Endothelial cell of umbilical vein (primary cell): ENCODE data around the gene FZD7. TPM values are rescaled to one million over a fixed set of nuclear protein-coding genes. Genes with fewer than 3 reads are reported as not detected.

Experiments used
- BruUV-seq: library from RNA; stranded (reverse); fragments of 400-500 nt; replicated peaks from 2 replicates; lab custom pipeline; 2021; lab: Mats Ljungman, UMichigan
- CTCF ChIA-PET: fragments of 300-600, 350-600 bp; sonication (Branson Sonifier 250); formaldehyde crosslinking; loops from one replicate; lab custom pipeline; 2021; ENCODE audit warnings: antibody characterized with exemption, inconsistent platforms; lab: Charles Lee
- POLR2A ChIA-PET: fragments of 300-600, 350-600 bp; sonication (Branson Sonifier 250); formaldehyde crosslinking; loops from one replicate; lab custom pipeline; 2021; ENCODE audit warnings: antibody characterized with exemption, inconsistent platforms; lab: Charles Lee
- DNase-seq: peaks from one replicate; pipeline ENCODE4 v3.0.0-alpha.2; 2011; ENCODE audit warnings: low read depth, low spot score
- FAIRE-seq: peaks from 2 replicates; lab custom pipeline; 2011; peaks lifted over from hg19 to GRCh38; lab: Jason Lieb, UNC
- H2AFZ ChIP-seq: 2 replicates; pipeline ENCODE4 v1.6.0; 2012; ENCODE audit warnings: low read depth, low read length, control low read depth, inconsistent platforms
- H3K27ac ChIP-seq: 2 replicates; pipeline ENCODE4 v1.5.1; 2011; ENCODE audit warnings: low read depth, mild to moderate bottlenecking, control low read depth, low read length, moderate library complexity; ENCODE audit not compliant: insufficient read depth
- H3K27me3 ChIP-seq, 2 experiments: 2 replicates each; pipeline versions ENCODE4 v1.6.0 to v1.6.1; 2011; ENCODE audit warnings: low read length in 2 of 2, mixed read lengths in 1 of 2; ENCODE audit not compliant: control insufficient read depth in 2 of 2, insufficient read depth in 2 of 2
- H3K36me3 ChIP-seq, 2 experiments: 2 replicates in 1 of 2; 3 replicates in 1 of 2; pipeline ENCODE4 v1.5.1; 2011; ENCODE audit warnings: low read length in 2 of 2, mild to moderate bottlenecking in 1 of 2, moderate library complexity in 1 of 2; ENCODE audit not compliant: control insufficient read depth in 2 of 2, insufficient read depth in 2 of 2; ENCODE audit errors: extremely low read depth in 1 of 2
- H3K4me1 ChIP-seq: 3 replicates; pipeline ENCODE4 v1.5.1; 2011; ENCODE audit warnings: mild to moderate bottlenecking, low read length; ENCODE audit not compliant: control insufficient read depth, insufficient read depth; ENCODE audit errors: extremely low read depth
- H3K4me2 ChIP-seq: 2 replicates; pipeline ENCODE4 v1.6.1; 2011; ENCODE audit warnings: low read length, control low read depth, mixed read lengths; ENCODE audit not compliant: insufficient read depth
- H3K4me3 ChIP-seq, 3 experiments: fragments of 200-600 bp in 1 of 3; sonication (generic), shearing (Covaris generic) in 1 of 3; replicated peaks in 1 of 3; 2 replicates each; pipeline ENCODE4 v1.5.1; 2011 to 2016; ENCODE audit warnings: control low read depth in 3 of 3, low read length in 3 of 3, mild to moderate bottlenecking in 2 of 3, inconsistent platforms in 1 of 3, low read depth in 1 of 3, moderate library complexity in 1 of 3; ENCODE audit not compliant: insufficient read depth in 1 of 3
- H3K79me2 ChIP-seq: 2 replicates; pipeline ENCODE4 v1.6.0; 2012; ENCODE audit warnings: low read length, inconsistent platforms; ENCODE audit not compliant: control insufficient read depth, insufficient read depth
- H3K9ac ChIP-seq: replicated peaks from 2 replicates; pipeline ENCODE3; 2011; ENCODE audit warnings: low read length, control low read depth; ENCODE audit not compliant: insufficient read depth; ENCODE audit errors: extremely low read depth
- H3K9me1 ChIP-seq: replicated peaks from 3 replicates; pipeline ENCODE4 v1.6.0; 2011; ENCODE audit warnings: mild to moderate bottlenecking, low read length; ENCODE audit not compliant: control insufficient read depth, insufficient read depth; ENCODE audit errors: extremely low read depth
- H3K9me3 ChIP-seq: replicated peaks from 2 replicates; pipeline ENCODE4 v1.5.1; 2012; ENCODE audit warnings: low read length, inconsistent platforms; ENCODE audit not compliant: control insufficient read depth, insufficient read depth
- H4K20me1 ChIP-seq: replicated peaks from 2 replicates; pipeline ENCODE3; 2011; ENCODE audit warnings: mild to moderate bottlenecking, low read length; ENCODE audit not compliant: control insufficient read depth, insufficient read depth; ENCODE audit errors: extremely low read depth
- CTCF ChIP-seq, 2 donors: IDR thresholded peaks; 1 replicate in 1 of 2; 2 replicates in 1 of 2; pipeline ENCODE4 v1.5.1; 2011; ENCODE audit warnings: low read length in 2 of 2, mild to moderate bottlenecking in 2 of 2, moderate library complexity in 2 of 2, control low read depth in 1 of 2, inconsistent platforms in 1 of 2, low read depth in 1 of 2; ENCODE audit not compliant: insufficient read depth in 1 of 2; ENCODE audit errors: extremely low read depth in 1 of 2
- EZH2 ChIP-seq: IDR thresholded peaks from 2 replicates; pipeline ENCODE4 v1.6.1; 2012; ENCODE audit warnings: borderline replicate concordance, low read depth, mild to moderate bottlenecking, moderate library complexity, low read length, inconsistent platforms; ENCODE audit not compliant: severe bottlenecking
- FOS ChIP-seq: IDR thresholded peaks from 2 replicates; pipeline ENCODE4 v1.6.1; 2011; ENCODE audit warnings: mild to moderate bottlenecking, low read length, moderate library complexity, borderline replicate concordance; ENCODE audit not compliant: insufficient read depth
- GATA2 ChIP-seq: IDR thresholded peaks from 2 replicates; pipeline ENCODE4 v1.7.0; 2011; ENCODE audit warnings: low read depth, mild to moderate bottlenecking, moderate library complexity, mixed read lengths, low read length; ENCODE audit not compliant: insufficient read length, insufficient read depth
- JUN ChIP-seq: IDR thresholded peaks from 2 replicates; pipeline ENCODE4 v1.6.1; 2011; ENCODE audit warnings: borderline replicate concordance, low read depth; ENCODE audit not compliant: insufficient read length, insufficient read depth
- MYC ChIP-seq: IDR thresholded peaks from one replicate; pipeline ENCODE4 v1.6.1; 2011; ENCODE audit warnings: mild to moderate bottlenecking, low read depth, low read length
- POLR2A ChIP-seq: IDR thresholded peaks from 2 replicates; pipeline ENCODE4 v1.6.1; 2012; ENCODE audit warnings: low read depth, mild to moderate bottlenecking, control low read depth, low read length
- POLR2AphosphoS5 ChIP-seq: IDR thresholded peaks from 2 replicates; pipeline ENCODE4 v1.6.1; 2012; ENCODE audit warnings: low read depth, mild to moderate bottlenecking, control low read depth, low read length, moderate library complexity; ENCODE audit not compliant: insufficient read depth
- dilution Hi-C: fragments of 300-500 bp; cut with MboI; formaldehyde crosslinking; loops from one replicate; pipeline ENCODE4 v1.15.0; 2019; ENCODE audit warnings: low sequenced_read_pairs; ENCODE audit not compliant: extremely low pct_ligation_motif_present
- intact Hi-C: fragments of 100-400 bp; cut with micrococcal nuclease; formaldehyde crosslinking; loops from one replicate; pipeline ENCODE4 v1.10.0; 2022
- polyA plus RNA-seq, 4 experiments: library from polyadenylated mRNA; depleted of rRNA in 3 of 4; stranded (reverse) in 3 of 4; unstranded in 1 of 4; fragments of >200 nt; gene quantifications; 2 replicates each; pipeline versions ENCODE4 v1.2.1 to v1.2.3, GENCODE V29; 2011 to 2012; ENCODE audit warnings: missing spikeins in 1 of 4
- total RNA-seq: library from RNA; stranded (reverse); gene quantifications from 2 replicates; pipeline ENCODE4 v1.2.3, GENCODE V29; 2021
- TF ChIP-seq, protein P1 (sequence below): IDR thresholded peaks from 2 replicates; pipeline ENCODE4 v1.6.1; 2011; ENCODE audit not compliant: insufficient read depth, insufficient read length

FZD7 gene
- total and polyA plus RNA-seq, 2 donors (not counting 3 experiments of a cell fraction or from before 2014, with no cell fraction given): 0.15 to 0.29 TPM

DNA sequence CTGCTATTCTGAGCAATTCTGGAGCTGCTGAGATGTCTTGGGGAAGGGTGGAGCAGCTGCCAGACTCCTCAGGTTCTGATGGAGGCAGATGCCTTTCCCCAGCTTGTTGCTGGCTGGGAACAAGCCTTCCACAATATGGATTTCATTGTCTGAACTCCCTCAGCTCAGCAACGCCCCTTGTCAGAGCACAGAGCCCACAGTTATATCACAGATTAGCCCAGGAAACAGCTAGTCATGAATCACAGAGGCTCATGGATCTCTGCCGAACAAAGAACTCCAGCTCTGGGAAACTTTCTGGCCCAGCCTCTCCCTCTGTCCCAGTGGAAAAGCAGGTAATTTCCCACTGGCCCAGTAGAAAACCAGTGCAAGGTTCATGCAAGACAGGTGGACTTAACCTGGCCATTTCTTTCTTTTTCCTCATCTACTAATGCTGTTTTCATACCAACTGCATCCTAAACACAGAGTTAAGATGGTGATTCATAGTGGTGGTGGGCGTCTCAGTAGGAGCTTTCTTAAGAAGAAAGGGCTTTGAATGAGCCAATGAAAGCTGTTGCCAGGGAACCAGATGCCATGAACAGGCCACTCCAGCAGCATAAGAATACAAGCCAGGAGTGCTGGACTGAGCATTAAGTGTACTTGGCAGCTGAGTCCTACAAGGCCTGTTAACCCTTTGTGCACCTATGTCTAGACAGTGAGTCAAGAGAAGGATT lies 30.7 kb downstream of the FZD7 start:
- Histone ChIP-seq H3K27me3 (peaks cover 0 to 10% of the 10 kb centered on the region in 2 experiments), H3K9me1 (no peaks in the 10 kb centered on the region), H2AFZ (no peak overlapping the region), H3K4me1 (no peaks in the 10 kb centered on the region), H4K20me1 (no peaks in the 10 kb centered on the region), H3K9me3 (no peaks in the 10 kb centered on the region), H3K4me2 (no peak overlapping the region), H3K27ac (no peak overlapping the region), H3K36me3 (no peaks in the 10 kb centered on the region), H3K4me3 (no peak overlapping the region), H3K9ac (no peak overlapping the region), H3K79me2 (no peaks in the 10 kb centered on the region)
- CTCF ChIA-PET: interaction anchor here (0.7 to 2.4 kb wide), 3 partner anchors 9 to 204 kb away, joined by 3 to 15 read pairs (median 6); partner anchors contain the start of gene KIAA2012
- no peak for TF ChIP-seq FOS
- no peak for TF ChIP-seq POLR2A
- no peak for TF ChIP-seq JUN
- no peak for TF ChIP-seq POLR2AphosphoS5
- no peak for TF ChIP-seq GATA2
- TF ChIP-seq MYC: no peak
- TF ChIP-seq CTCF (IDR thresholded peaks at IDR 0.05; ENCODE audit: extremely low read depth in 1 of 2, insufficient read depth in 1 of 2, low read depth in 1 of 2, low read length in 2 of 2): no peak
- no peak for TF ChIP-seq EZH2
- TF ChIP-seq, protein P1, sequence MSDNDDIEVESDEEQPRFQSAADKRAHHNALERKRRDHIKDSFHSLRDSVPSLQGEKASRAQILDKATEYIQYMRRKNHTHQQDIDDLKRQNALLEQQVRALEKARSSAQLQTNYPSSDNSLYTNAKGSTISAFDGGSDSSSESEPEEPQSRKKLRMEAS: no peak
- POLR2A ChIA-PET: no interaction called here
- DNase-seq: no peak
- intact Hi-C loops: loop anchor here (5.0 kb wide), 1 partner anchor 267 kb away; no protein-coding TSS in a partner anchor
- dilution Hi-C loops: no loop called here
- no TSS peak for BruUV-seq
- no peak for FAIRE-seq
